ENCODE data around the gene TTLL5.
"Not testable (repeated sequence)": the region's sequence is repeated elsewhere in the genome, so short reads cannot be mapped to it uniquely, and the experiment has no call there.

The TTLL5 gene

DNA sequence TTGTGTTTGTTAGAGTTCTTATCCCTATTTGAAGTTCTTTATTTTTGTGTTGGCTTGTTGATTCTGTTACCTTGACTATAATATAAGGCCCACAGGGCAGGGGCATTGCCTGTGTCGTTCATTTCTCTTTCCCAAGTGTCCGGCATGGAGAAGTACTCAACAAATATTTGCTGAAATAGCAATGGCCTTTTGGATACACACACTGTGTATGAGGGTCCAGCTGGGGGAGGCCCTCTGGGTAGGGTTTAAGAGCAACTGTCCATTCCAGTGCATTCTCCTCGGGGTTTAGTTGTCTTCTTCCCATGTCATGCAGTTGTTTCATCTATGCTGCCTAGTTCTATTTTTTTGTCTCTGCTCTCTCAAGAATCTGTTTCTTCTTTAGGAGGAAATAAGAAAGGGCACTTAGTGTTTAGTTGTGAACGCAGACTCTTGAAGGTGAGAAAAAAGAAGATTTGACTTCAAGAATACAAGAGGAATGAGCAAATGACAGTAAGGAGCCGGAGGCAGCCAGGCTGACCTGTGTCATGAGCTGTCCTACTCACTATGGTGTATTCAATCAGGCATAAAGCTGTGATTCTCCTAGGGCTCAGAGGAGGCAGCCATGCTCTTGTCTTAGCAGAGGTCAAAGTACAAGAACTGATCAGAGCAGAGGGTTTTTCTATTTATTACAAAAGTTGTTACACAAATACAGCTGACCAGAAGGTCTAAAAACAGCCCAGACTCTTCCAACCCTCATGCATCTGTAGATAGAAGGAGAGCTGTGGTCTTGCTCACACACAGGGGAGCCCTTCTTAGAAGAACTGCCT, 10.6 kb upstream of the TTLL5 start:
- no peak for DNase-seq

DNA sequence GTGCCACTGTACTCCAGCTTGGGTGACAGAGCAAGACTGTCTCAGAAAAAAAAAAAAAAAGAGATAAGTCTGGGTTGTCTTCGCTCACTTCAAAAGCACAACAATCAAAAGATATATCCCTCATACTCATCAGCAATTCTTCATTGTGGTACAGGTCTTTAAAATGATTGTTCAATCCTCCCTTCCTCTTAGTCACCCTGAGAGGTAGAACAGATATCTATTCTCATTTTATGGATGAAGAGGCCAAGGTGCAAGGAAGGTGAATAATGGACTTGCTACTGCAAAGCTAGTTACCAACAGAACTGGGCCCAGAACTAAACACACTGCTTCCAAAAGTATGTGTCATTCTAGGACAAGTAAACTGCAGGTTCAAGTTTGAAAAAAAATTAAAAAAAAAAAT, 7.5 kb upstream of the TTLL5 start:
- DNase-seq = no peak

DNA sequence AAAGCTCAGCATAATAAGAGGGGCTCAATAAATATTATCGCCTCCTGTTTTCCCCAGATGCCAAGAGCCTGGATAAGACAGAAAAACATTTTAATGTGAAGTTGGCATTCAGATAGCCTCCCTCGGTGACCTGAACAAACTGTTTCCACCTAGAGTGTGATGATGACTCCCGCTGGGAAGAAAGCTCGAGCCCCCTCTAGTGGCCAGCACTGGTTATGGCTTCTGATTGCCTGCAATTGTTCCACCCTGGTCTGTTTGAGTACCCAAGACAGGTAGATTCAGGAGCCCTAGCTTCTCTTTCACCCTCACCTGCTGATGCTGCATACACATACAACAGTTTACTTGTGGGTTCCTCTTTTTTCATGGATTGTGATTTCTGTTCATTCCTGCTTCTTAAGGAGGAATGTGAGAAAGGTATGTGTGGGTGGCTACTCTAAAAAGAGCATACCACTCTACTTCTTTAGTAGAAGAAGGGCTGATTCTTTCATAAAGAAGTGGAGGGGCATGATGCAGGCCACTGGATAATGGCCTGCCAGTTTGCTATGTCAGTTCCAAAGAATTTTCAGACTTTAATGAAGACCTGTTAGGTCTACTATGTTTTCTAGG, 6.8 kb upstream of the TTLL5 start:
- DNase-seq = peak; percentile 46 to 80 (median 67)

DNA sequence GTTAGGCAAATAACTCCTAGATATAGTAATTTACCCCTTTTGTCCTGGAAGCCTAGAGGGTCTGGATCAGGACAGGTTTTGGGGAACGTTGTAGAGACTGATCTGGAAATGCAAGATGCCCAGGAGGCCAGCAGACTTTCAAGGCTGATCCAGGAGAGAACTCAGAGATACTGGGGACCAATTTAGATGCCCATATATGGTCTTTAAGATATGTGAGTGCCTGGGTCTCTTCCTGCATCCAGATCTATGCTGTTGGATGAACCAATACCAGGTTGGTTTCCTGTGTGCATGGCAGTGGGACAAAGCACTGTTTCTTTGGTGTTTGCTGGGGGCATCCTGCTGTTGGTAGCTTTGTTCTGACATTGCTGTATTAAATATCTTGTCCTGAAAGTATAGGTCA, 5.8 kb upstream of the TTLL5 start:
- no peak for DNase-seq

DNA sequence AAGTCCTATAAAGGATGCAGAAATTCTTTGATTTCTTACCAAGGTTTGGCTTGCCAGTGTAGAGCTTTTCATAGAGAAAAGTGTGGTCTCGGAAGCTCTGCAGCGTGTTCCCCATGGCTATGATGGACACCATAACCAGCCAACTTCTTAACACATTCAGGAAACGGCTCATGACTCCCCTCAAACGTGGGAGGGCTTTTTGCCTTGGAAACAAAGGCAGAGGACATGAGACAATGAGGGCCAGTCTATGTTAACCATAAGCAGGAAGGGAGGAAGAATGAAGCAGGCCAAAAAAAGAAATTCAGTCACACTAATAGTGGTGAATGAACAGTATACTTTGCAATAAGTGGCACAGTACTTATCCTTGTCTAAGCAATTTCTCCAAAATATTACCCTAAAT, 3.7 kb upstream of the TTLL5 start:
- no peak for DNase-seq

DNA sequence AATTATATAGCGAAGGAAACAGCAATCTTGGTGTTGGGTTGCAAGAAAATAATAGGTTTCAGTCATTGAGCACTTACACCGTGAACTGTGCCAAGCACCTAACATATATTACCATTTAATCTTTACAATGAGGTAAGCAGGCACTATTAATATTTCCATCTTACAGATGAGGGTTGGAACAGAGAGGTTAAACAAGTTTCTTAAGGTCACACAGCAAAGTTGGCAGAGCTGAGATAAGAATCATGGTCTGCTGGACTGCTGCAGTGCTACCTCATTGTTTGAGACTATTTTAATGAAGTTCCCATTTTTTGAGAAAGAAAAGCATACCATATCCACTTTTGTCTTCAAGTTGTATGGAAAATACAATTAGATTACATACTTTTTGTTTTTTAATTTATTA, 2.1 kb upstream of the TTLL5 start:
- DNase-seq = no peak

DNA sequence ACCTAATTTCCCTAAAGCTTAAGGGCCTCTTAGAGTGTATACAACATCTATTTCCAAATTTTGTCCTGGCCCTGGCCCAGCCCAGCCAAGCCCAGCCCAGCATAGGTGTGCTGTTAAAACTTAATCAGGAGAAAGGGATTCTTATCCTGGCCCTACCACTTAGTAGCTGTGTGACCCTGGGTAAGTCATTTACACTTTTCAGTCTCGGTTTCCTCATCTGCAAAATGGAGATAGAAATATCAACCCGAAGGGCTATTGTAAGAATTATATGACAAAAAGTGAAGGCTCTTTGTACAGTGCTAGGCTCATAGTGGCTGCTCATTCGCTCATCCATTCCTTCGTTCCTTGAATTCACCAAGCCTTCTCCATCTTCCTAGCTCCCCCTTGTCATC, 812 bp upstream of the TTLL5 start:
- DNase-seq = no peak

DNA sequence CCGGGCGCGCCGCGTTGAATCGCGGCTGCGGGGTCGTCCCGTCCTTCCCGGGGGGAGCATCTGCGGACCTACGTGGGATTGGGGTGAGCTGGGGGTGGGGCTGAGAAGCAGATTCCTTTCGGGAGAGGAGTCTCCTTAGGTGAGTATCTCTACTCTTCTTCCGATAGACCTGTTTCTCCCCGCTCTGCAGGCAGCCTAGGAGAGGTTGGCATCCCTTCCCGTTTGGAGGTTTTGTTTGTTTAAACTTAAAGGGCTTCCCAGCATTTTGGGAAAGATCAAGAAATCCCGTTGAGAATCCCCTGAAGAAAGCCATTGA, 411 bp downstream of the TTLL5 start:
- DNase-seq = no peak

DNA sequence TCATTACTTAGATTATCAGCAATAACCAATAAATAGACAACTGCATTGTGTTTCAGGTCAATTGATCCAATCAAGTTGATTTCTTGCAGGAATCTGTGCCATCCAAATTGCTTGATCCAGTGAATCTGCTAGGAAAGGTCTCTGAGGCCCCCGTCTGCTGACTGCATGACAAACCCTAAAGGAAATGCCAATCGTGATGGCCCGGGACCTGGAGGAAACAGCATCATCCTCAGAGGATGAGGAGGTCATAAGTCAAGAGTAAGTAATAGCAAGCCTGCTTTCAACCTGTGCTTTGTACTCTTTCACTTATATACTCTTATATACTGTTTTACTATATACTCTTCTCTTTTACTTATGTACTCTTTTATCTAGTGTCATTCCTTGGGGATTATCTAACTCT, 1.9 kb downstream of the TTLL5 start:
- DNase-seq = no peak

DNA sequence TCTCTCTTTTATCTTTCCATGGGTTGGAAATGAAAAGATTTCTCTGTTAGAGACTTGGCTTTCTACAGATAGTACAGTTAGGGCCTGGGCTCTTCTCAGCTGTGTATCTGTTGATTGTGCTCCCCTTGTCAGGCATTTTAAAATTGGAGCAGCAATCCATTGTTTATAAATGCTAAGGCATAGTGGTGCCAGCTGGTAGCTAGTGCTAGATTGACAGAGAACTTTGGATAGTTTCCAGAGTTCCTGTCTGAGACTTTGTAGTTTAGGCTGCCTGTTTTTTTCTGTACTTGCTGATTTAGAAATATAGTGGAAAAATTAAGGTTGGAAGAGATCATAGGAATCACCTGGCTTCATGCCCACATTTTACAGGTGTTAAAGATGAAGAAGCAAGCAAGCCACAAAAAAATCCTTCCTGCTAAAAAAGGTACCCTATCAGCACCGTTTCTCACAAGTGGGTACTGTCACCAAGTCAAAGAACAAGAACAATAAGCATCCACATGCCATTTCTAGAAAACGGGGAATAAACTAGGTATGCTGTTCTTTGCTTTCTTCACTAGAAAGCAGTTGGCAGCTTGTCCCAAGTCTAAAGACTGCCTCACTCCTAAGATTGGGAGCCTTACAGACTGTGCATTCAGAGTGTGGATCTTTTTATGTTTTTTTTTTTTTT, 6.2 kb downstream of the TTLL5 start:
- no peak for DNase-seq

DNA sequence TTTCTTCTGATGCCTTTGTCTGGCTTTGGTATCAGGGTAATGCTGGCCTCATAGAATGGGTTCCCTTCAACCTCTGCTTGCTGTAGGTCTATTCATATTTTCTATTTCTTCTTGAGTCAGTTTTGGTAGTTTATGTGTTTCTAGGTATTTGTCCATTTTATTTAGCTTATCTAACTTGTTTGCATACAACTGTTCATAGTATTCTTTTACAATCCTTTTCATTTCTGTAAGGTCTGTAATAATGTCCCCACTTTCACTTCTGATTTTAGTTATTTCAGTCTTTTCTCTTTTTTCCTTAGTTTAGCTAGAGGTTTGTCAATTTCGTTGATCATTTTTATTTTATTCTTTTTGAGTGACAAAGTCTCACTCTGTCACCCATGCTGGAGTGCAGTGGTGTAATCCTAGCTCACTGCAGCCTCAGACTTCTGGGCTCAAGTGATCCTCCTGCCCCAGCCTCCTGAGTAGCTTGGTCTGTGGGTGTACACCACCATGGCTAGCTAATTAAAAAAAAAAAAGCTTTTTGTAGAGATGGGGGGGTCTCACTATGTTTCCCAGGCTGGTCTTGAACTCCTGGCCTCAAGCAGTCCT, 11.7 kb downstream of the TTLL5 start:
- DNase-seq = no peak

DNA sequence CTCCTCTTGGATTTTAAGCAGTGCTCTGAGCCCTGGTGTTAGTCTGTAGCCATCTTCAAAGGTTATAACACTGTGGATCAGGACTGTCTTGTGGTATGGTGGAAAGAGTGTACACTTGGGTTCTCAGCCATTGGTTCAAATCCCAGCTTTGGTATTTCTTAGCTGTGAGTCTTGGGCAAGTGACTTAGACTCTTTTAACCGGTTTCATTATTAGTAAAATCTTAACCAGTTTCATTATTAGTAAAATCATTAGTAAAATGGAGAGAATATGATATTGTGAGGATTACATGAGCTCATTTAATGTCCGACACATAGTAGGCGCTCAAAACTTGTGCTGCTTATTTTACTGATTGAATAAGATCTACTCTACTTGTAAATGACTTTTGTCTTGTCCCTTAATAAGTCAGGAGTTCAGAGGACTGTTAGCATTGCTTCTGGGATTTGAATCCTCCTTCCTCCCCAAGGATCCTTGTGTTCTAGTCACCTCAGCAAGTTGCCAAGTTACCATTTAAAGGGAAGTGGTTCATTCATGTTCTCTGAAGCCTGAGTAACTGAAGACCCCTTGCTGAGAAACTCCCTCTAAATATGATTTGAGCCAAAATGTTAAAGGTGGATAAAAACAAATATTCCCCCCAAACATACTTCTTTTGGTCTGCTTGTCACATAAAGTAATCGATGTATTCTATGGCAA, 12.4 kb downstream of the TTLL5 start:
- peak in 1 of 5 experiments; percentile 54 for DNase-seq

DNA sequence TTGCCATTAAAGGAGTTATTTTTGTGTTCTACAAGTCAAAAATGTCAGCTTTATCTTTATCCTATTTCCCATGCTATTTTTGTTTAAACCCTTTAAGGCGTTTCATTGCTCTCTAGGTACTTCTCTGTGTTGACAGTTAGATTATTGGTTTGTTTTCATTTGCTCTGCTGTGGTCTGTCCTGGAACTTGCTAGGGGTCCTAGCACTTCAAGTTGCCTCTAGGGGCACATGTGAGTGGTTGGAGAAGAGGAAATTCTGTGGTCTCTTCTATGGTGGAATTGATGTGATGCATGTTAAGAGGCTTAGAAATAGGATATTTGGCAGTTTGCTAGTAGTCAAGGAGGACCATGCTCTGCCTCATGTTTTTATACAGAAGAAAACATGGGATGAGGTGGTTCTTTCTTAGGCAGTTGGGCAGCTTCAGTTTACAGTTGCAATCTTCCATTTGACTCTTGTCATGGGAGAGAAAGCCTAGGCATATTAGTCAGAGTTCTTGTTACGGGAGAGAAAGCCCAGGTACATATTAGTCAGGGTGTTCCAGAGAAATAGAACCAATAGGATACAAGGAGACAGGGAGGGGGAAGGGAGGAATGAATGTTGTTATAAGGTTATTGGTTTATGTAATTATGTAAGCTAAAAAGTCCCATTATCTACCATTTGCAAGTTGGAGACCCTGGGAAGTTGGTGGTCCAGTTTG, 14.4 kb downstream of the TTLL5 start:
- DNase-seq = no peak

DNA sequence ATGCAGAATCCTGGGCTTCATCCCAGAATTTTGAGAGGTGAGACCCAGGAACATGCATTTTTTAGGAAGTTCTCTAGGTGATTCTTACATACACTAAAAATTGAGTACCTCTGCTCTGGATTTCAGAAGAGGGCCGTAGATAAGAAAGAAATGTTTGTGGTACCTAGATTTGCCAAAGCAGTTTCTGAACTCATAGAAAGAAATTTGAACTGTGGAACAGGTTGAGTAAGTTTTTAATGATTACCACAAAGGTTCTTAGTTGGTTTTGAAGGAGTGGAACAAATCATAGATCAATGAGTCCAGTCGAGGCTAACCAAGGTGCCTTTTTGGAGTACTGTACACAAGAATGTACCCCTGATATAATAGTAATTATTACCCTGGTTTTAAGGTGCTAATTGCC, 24.9 kb downstream of the TTLL5 start:
- no peak for DNase-seq

DNA sequence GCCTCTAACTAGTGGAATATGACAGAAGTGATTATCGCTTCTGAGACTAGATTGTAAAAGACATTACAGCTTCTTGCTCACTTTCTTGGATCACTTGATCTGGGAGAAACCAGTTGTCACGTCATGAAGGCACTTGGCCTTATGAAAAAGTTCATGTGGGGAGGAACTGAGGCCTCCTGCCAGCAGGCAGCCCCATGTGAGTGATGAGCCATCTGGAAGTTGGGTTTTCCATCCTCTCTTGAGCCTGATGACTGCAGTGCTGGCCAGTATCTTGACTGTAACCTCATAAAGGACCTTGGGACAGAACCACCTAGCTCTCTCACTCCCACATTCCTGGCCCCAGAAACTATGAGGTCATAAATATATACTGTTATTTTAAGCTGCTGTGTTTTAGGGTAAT, 28.0 kb downstream of the TTLL5 start:
- DNase-seq = no peak

DNA sequence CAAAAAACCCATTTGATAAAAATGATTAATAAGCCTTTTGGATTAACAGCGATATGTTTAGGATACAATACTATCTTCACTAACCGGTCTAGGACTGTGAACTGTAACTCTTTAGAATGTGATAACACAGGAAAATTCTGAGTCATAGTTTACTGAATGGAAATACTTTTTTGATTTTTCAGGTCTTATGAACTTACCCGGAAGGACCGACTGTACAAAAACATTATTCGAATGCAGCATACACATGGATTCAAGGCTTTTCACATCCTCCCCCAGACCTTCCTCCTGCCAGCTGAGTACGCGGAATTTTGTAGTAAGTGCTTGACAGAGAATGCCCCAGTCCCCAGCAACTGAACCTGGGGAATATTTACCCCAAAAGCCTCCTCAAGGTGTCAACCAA, 29.0 kb downstream of the TTLL5 start:
- no peak for DNase-seq

DNA sequence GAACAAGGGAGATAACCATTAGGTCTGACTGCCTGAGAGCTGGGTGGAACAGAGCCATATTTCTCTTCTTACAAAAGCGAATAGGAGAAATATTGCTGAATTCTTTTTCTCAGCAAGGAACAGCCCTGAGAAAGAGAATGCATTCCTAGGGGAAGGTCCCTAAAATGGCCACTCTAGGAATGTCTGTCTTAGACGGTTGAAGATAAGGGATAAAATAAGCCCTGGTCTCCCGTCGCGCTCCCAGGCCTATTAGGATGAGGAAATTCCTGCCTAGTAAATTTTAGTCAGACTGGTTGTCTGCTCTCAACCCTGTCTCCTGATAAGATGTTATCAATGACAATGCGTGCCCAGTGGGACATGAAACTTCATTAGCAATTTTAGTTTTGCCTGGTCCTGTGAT, 34.0 kb downstream of the TTLL5 start:
- DNase-seq = not testable (repeated sequence)

DNA sequence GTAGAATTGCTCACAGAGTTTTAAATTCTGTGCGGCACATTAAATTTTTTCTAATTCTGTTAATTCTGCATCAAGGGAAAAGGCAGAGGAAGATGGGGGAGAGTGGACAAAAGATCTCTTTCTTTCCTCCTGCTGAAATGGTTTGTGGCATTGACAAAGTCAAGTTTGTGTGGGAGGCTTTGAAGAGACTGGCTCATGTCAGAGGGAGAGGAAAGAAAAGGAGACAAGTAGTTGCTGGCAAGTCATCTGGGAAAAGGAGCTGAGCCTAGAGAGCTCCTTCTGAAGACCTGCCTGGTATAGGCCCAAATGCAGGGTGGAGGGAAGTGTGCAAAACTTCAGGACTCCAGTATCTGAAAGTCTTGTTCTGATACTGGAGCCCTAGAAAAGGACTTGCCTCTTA, 36.3 kb downstream of the TTLL5 start:
- no peak for DNase-seq

DNA sequence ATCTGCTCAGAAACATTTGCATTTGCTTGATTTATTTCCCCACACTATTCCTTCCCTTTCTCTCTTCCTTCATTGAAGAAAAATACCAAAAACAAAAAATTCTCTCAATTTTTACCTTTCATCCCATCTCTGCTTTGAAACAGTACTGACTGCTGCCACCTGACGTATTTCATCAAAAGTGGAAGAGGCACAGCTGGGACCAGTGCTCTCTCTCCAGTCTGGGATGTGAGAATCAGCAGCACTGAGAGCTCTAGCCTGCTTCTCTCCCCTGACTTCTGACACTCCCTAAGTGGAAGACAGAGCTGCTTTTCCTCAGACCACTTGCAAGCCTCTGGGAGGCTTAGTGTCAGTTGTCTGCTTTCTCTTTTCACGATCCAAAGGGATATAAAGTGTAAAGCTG, 36.9 kb downstream of the TTLL5 start:
- no peak for DNase-seq

DNA sequence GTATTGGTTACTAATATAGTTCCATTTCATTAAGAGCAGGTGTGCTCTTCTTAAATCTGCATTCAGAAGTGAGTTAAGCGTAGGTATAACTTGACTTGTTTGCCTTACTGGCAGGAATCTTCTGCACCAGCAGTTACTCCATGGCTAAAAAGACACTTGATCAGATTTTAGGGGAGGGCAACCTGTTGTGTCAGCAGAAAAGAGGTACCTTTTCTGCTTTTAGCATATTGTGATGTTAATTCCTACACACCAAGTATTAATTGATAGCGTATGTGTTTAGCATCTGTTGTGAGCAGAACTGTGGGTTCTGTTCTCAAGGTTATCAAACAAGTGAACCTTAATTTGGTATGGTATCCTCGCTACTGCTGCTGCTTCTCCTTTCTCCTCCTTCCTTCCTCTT, 38.3 kb downstream of the TTLL5 start:
- no peak for DNase-seq

DNA sequence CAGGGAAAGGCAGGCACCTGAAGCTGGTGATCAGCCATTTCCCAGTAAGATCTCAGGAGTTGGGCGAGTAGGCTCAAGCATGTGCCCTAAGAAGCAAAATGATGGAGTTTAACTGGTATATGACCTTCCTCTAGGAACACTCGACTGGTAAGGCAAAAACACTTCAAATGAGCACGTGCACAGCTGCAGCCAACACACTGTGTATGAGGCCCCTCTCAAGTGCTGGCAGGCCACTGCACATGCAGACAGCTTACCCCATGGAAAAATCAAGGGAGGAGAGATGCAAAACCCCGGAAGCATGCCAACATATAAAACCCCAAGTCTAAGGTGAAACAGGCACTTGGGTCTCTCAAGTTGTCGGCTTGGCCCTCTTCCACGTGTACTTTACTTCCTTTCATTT, 39.2 kb downstream of the TTLL5 start:
- no peak for DNase-seq

DNA sequence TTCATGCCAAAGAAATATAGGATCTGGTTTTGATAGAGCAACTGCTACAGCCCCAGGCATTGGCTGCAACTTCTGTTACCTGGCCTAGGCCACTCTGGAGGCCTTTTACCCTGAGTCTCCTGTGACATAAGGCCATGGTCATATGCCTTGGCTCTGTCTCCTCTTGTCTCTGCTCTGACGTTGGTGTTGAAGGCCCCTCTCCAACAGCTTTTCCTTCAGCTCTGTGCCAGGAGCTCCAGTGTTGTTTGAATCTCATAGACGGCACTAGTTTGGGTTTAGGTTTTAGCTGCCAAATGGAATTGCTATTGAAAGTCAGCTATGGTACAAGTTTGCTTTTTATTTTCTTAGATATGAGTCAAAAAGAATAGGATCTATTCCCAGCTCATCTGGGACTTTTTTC, 41.1 kb downstream of the TTLL5 start:
- DNase-seq = no peak

Measured in T-helper 2 cell (primary cell).